WTC11 (cell line): ENCODE measurements around the gene LRP3. TPM values are rescaled to one million over a fixed set of nuclear protein-coding genes. Genes with fewer than 3 reads are reported as not detected.
A peak's percentile ranks its signal among the peaks of the same experiment; 100 is the strongest.

Experiments
- ATAC-seq: fragments of 200-7000 bp; cut with Tn5 transposase; 2 replicates; pipeline ENCODE4 v1.10.0; 2021; ENCODE audit warnings: mild to moderate bottlenecking, moderate library complexity
- CTCF ChIA-PET: fragments of 300-600 bp; sonication (Branson Sonifier 250); formaldehyde crosslinking; loops from one replicate; lab custom pipeline; 2021; ENCODE audit warnings: antibody characterized with exemption; lab: Charles Lee
- POLR2A ChIA-PET: fragments of 350-600 bp; sonication (Branson Sonifier 250); formaldehyde crosslinking; loops from one replicate; lab custom pipeline; 2021; ENCODE audit warnings: antibody characterized with exemption; lab: Charles Lee
- DNase-seq: peaks from one replicate; pipeline ENCODE4 v3.0.0; 2021; ENCODE audit warnings: low spot score
- H3K27ac Mint-ChIP-seq: 2 replicates; pipeline ENCODE4 v1.8.0; 2021; ENCODE audit warnings: mixed read lengths
- H3K27me3 Mint-ChIP-seq: 2 replicates; pipeline ENCODE4 v1.8.0; 2021; ENCODE audit warnings: low read depth, mild to moderate bottlenecking, moderate library complexity, mixed read lengths
- H3K36me3 Mint-ChIP-seq: 2 replicates; pipeline ENCODE4 v1.8.0; 2021; ENCODE audit warnings: mixed read lengths
- H3K4me1 Mint-ChIP-seq: 2 replicates; pipeline ENCODE4 v1.8.0; 2022; ENCODE audit warnings: mixed read lengths
- H3K4me3 Mint-ChIP-seq: 2 replicates; pipeline ENCODE4 v1.8.0; 2021; ENCODE audit warnings: mild to moderate bottlenecking, moderate library complexity, mixed read lengths
- H3K9me3 Mint-ChIP-seq: 2 replicates; pipeline ENCODE4 v1.8.0; 2021; ENCODE audit warnings: mixed read lengths
- AR ChIP-seq: fragments of 250-450 bp; sonication (Bioruptor Pico); IDR thresholded peaks from 2 replicates; pipeline ENCODE4 v1.9.0; 2021; ENCODE audit warnings: mild to moderate bottlenecking
- ESRRA ChIP-seq: sonication (generic); formaldehyde crosslinking; IDR thresholded peaks from 2 replicates; pipeline ENCODE4 v1.8.1; 2022; ENCODE audit warnings: mild to moderate bottlenecking, missing genetic modification reagents, borderline replicate concordance
- FOXP1 ChIP-seq: sonication (generic); formaldehyde crosslinking; IDR thresholded peaks from 2 replicates; pipeline ENCODE4 v1.8.0; 2022; ENCODE audit warnings: missing genetic modification reagents, mild to moderate bottlenecking, moderate library complexity, borderline replicate concordance
- HMGXB4 ChIP-seq: sonication (generic); formaldehyde crosslinking; IDR thresholded peaks from 2 replicates; pipeline ENCODE4 v1.8.1; 2023; ENCODE audit warnings: mild to moderate bottlenecking, moderate library complexity, missing genetic modification reagents
- JUN ChIP-seq: sonication (generic); formaldehyde crosslinking; IDR thresholded peaks from 2 replicates; pipeline ENCODE4 v1.8.0; 2023; ENCODE audit warnings: mild to moderate bottlenecking, missing genetic modification reagents
- MLX ChIP-seq: sonication (generic); formaldehyde crosslinking; IDR thresholded peaks from 2 replicates; pipeline ENCODE4 v1.8.1; 2023; ENCODE audit warnings: mild to moderate bottlenecking, missing genetic modification reagents, moderate library complexity
- NR3C1 ChIP-seq: sonication (generic); formaldehyde crosslinking; conservative IDR thresholded peaks from 2 replicates; pipeline ENCODE4 v1.8.1; 2023; ENCODE audit warnings: low read depth, mild to moderate bottlenecking, missing genetic modification reagents
- OVOL2 ChIP-seq: fragments of 250-450 bp; sonication (Bioruptor Pico); IDR thresholded peaks from 2 replicates; pipeline ENCODE4 v1.9.0; 2021; ENCODE audit warnings: mild to moderate bottlenecking, borderline replicate concordance
- STAT6 ChIP-seq: sonication (generic); formaldehyde crosslinking; conservative IDR thresholded peaks from 2 replicates; pipeline ENCODE4 v1.8.1; 2023; ENCODE audit warnings: mild to moderate bottlenecking, low read depth, missing genetic modification reagents, moderate library complexity
- TEAD1 ChIP-seq: sonication (generic); formaldehyde crosslinking; IDR thresholded peaks from 2 replicates; pipeline ENCODE4 v1.8.0; 2022; ENCODE audit warnings: mild to moderate bottlenecking, missing genetic modification reagents
- ZNF263 ChIP-seq: sonication (generic); formaldehyde crosslinking; IDR thresholded peaks from 2 replicates; pipeline ENCODE4 v1.8.1; 2022; ENCODE audit warnings: low read depth, mild to moderate bottlenecking, moderate library complexity, missing genetic modification reagents
- ZNF512 ChIP-seq: sonication (generic); formaldehyde crosslinking; IDR thresholded peaks from 2 replicates; pipeline ENCODE4 v1.8.1; 2022; ENCODE audit warnings: missing genetic modification reagents, borderline replicate concordance
- ZSCAN18 ChIP-seq: fragments of 250-450 bp; sonication (Bioruptor Pico); IDR thresholded peaks from 2 replicates; pipeline ENCODE4 v2.1.2; 2022; ENCODE audit warnings: mild to moderate bottlenecking, moderate library complexity
- total RNA-seq: library from RNA; stranded (reverse); gene quantifications from 3 replicates; pipeline ENCODE4 v1.2.3, GENCODE V29; 2021

LRP3 gene
- total RNA-seq, 1 experiment from 2014 or later: 47.0 TPM

GRCh38 chr19:33214596-33214995 is 20.5 kb downstream of the LRP3 start:
- Mint-ChIP-seq H3K4me1 (0 out of 2 replicates have a peak, but pooled peaks cover 6% of the 10 kb centered on the region), H3K27ac (no peak overlapping the region; the same call in 1 of the 2 replicates), H3K9me3 (no peaks in the 10 kb centered on the region), H3K36me3 (no peaks in the 10 kb centered on the region), H3K27me3 (no peaks in the 10 kb centered on the region), H3K4me3 (no peak overlapping the region)
- TF ChIP-seq NR3C1 (no peak), STAT6 (no peak), ZNF263 (peak; percentile 80; the same call in 1 of the 2 replicates)
- DNase-seq: peak; percentile 65
- ATAC-seq: peak; percentile 76
- CTCF ChIA-PET: interaction anchor here (0.7 to 4.1 kb wide), 22 partner anchors 9 to 424 kb away, joined by 3 to 27 read pairs (median 4); partner anchors contain the start of gene SLC7A10
- POLR2A ChIA-PET: interaction anchor here (1.1 kb wide), 1 partner anchor 10 kb away, joined by 3 read pairs; no protein-coding TSS in a partner anchor

- ATAC-seq (no peak), DNase-seq (no peak)
- ChIA-PET POLR2A (no interaction called here), CTCF (interaction anchor here (0.6 to 4.1 kb wide), 9 partner anchors 11 to 81 kb away, joined by 3 to 27 read pairs (median 5); partner anchors contain the start of gene SLC7A10)
- Mint-ChIP-seq H3K36me3 (no peaks in the 10 kb centered on the region), H3K27me3 (peaks cover 2% of the 10 kb centered on the region; the same call in 1 of the 2 replicates), H3K9me3 (no peaks in the 10 kb centered on the region), H3K4me1 (0 out of 2 replicates have a peak, but pooled peaks cover 6% of the 10 kb centered on the region), H3K27ac (no peak overlapping the region), H3K4me3 (no peak overlapping the region)
- TF ChIP-seq JUN (no peak), HMGXB4 (CRISPR knock-in tag) (no peak), ZNF512 (CRISPR knock-in tag) (no peak)
These were observed 21.5 kb downstream of the LRP3 start for GRCh38 chr19:33215438-33216197.

GRCh38 chr19:33216198-33216830 is 22.2 kb downstream of the LRP3 start:
- H3K4me1 Mint-ChIP-seq: 0 out of 2 replicates have a peak, but pooled peaks cover 6% of the 10 kb centered on the region
- H3K9me3 Mint-ChIP-seq: no peaks in the 10 kb centered on the region
- ChIA-PET POLR2A (no interaction called here), CTCF (interaction anchor here (0.6 to 4.1 kb wide), 7 partner anchors 11 to 72 kb away, joined by 3 to 27 read pairs (median 5); partner anchors contain the start of gene SLC7A10)
- H3K27ac Mint-ChIP-seq: no peak overlapping the region
- DNase-seq (peak; percentile 53), ATAC-seq (peak; percentile 70)
- no peaks in the 10 kb centered on the region for H3K36me3 Mint-ChIP-seq
- peaks cover 2% of the 10 kb centered on the region; the same call in 1 of the 2 replicates for H3K27me3 Mint-ChIP-seq
- no peak overlapping the region for H3K4me3 Mint-ChIP-seq
- no peak for TF ChIP-seq AR (CRISPR knock-in tag)
- TF ChIP-seq TEAD1 (CRISPR knock-in tag): no peak
- TF ChIP-seq OVOL2 (CRISPR knock-in tag): no peak
- no peak for TF ChIP-seq FOXP1 (CRISPR knock-in tag)
- TF ChIP-seq ZSCAN18 (CRISPR knock-in tag): no peak
- TF ChIP-seq MLX (CRISPR knock-in tag): no peak
- no peak for TF ChIP-seq ESRRA (CRISPR knock-in tag)
- TF ChIP-seq STAT6: no peak
